ENCODE data around the gene PKD1L1. TPM values are rescaled to one million over a fixed set of nuclear protein-coding genes. Genes with fewer than 3 reads are reported as not detected.

PKD1L1 gene
- total and polyA plus RNA-seq, 3 donors from 2014 or later, result 4.0 to 4.8 (median 4.2) TPM

GRCh38 chr7:47809387-47809786 is 138.9 kb downstream of the PKD1L1 start:
- Histone ChIP-seq H3K27me3 (no peaks in the 10 kb centered on the region), H3K9me3 (no peaks in the 10 kb centered on the region), H3K36me3 (ENCODE audit: low read depth, missing control alignments) (no peaks in the 10 kb centered on the region), H3K4me1 (peaks cover 17% of the 10 kb centered on the region), H3K4me3 (no peak overlapping the region), H3K27ac (no peak overlapping the region)
- 91 to 98% methylated on average over 3 of the region's 3 CpGs for WGBS, 2 donors
- DNase-seq, result no peak
- TF ChIP-seq CTCF (IDR thresholded peaks at IDR 0.05) (no peak), POLR2A (IDR thresholded peaks at IDR 0.05) (no peak)
- intact Hi-C loops (cut with DNase I; ENCODE audit: low total_unique reads), result no loop called here

- DNase-seq, result no peak
- H3K4me1 ChIP-seq, result peaks cover 17% of the 10 kb centered on the region
- no peak overlapping the region for H3K27ac ChIP-seq
- intact Hi-C loops (cut with DNase I; ENCODE audit: low total_unique reads), result no loop called here
- no peak for TF ChIP-seq CTCF (IDR thresholded peaks at IDR 0.05)
- H3K9me3 ChIP-seq, result no peaks in the 10 kb centered on the region
- no peaks in the 10 kb centered on the region for H3K27me3 ChIP-seq
- H3K4me3 ChIP-seq, result no peak overlapping the region
- no peaks in the 10 kb centered on the region for H3K36me3 ChIP-seq (ENCODE audit: low read depth, missing control alignments)
- WGBS, 2 donors, result 90 to 97% methylated on average over 6 to 7 of the region's 7 CpGs
These were observed 139.9 kb downstream of the PKD1L1 start for GRCh38 chr7:47808321-47808720.

- H3K27me3 ChIP-seq, result no peaks in the 10 kb centered on the region
- intact Hi-C loops (cut with DNase I; ENCODE audit: low total_unique reads), result no loop called here
- no peaks in the 10 kb centered on the region for H3K9me3 ChIP-seq
- 86 to 91% methylated on average over 5 of the region's 5 CpGs for WGBS, 2 donors
- no peak overlapping the region for H3K4me3 ChIP-seq
- peak overlapping the region; percentile 60 to 69 for H3K27ac ChIP-seq
- no peak for TF ChIP-seq POLR2A (IDR thresholded peaks at IDR 0.05)
- no peak for TF ChIP-seq CTCF (IDR thresholded peaks at IDR 0.05)
- DNase-seq, result no peak
- peaks cover 17% of the 10 kb centered on the region for H3K4me1 ChIP-seq
- no peaks in the 10 kb centered on the region for H3K36me3 ChIP-seq (ENCODE audit: low read depth, missing control alignments)
These were observed 140.5 kb downstream of the PKD1L1 start for GRCh38 chr7:47807756-47808155.

GRCh38 chr7:47807126-47807525 is 141.1 kb downstream of the PKD1L1 start:
- Histone ChIP-seq H3K9me3 (no peaks in the 10 kb centered on the region), H3K4me3 (no peak overlapping the region), H3K27me3 (no peaks in the 10 kb centered on the region), H3K36me3 (ENCODE audit: low read depth, missing control alignments) (no peaks in the 10 kb centered on the region), H3K4me1 (peaks cover 17% of the 10 kb centered on the region), H3K27ac (peak overlapping the region; percentile 60 to 69)
- intact Hi-C loops (cut with DNase I; ENCODE audit: low total_unique reads), result no loop called here
- WGBS, 2 donors, result 35 to 42% methylated on average over 3 of the region's 3 CpGs
- DNase-seq, result no peak
- TF ChIP-seq POLR2A (IDR thresholded peaks at IDR 0.05) (no peak), CTCF (IDR thresholded peaks at IDR 0.05) (no peak)

GRCh38 chr7:47806701-47807103 is 141.6 kb downstream of the PKD1L1 start:
- WGBS, 2 donors, result 20 to 49% methylated on average over 7 of the region's 7 CpGs
- peak overlapping the region; percentile 60 to 74 for H3K27ac ChIP-seq

More at GRCh38 chr7:47806701-47807103, 141.6 kb downstream of the PKD1L1 start:
- intact Hi-C loops (cut with DNase I; ENCODE audit: low total_unique reads), result no loop called here
- no peaks in the 10 kb centered on the region for H3K9me3 ChIP-seq
- DNase-seq, result peak; percentile 76
- no peak for TF ChIP-seq POLR2A (IDR thresholded peaks at IDR 0.05)
- TF ChIP-seq CTCF (IDR thresholded peaks at IDR 0.05), result no peak
- H3K4me1 ChIP-seq, result peaks cover 17% of the 10 kb centered on the region
- H3K4me3 ChIP-seq, result no peak overlapping the region
- H3K27me3 ChIP-seq, result no peaks in the 10 kb centered on the region
- no peaks in the 10 kb centered on the region for H3K36me3 ChIP-seq (ENCODE audit: low read depth, missing control alignments)
